HepG2 (cell line): ENCODE results near the gene IMPDH1. TPM values are rescaled to one million over a fixed set of nuclear protein-coding genes. Genes with fewer than 3 reads are reported as not detected.

ENCODE experiments used
- ASH2L ChIP-seq: fragments of 300-600, 200-600 bp; sonication (generic); IDR thresholded peaks from 2 replicates; pipeline ENCODE4 v1.7.0; 2017; ENCODE audit warnings: low read depth, mild to moderate bottlenecking, moderate library complexity, mixed read lengths, low read length; ENCODE audit not compliant: insufficient read length
- SAFB2 ChIP-seq: sonication (generic); formaldehyde crosslinking; IDR thresholded peaks from 2 replicates; pipeline ENCODE4 v1.5.1; 2020; ENCODE audit warnings: missing genetic modification reagents, low read depth, mild to moderate bottlenecking, borderline replicate concordance
- SP2 ChIP-seq: sonication (generic); formaldehyde crosslinking; IDR thresholded peaks from 2 replicates; pipeline ENCODE4 v1.5.1; 2020; ENCODE audit warnings: mild to moderate bottlenecking, missing genetic modification reagents
- ZNF317 ChIP-seq: sonication (generic); formaldehyde crosslinking; IDR thresholded peaks from 2 replicates; pipeline ENCODE4 v1.5.0; 2020; ENCODE audit warnings: mild to moderate bottlenecking, missing genetic modification reagents
- ZNF792 ChIP-seq: IDR thresholded peaks from 2 replicates; pipeline ENCODE4 v1.6.1; 2016
- polyA plus RNA-seq, 8 experiments: library from polyadenylated mRNA; depleted of rRNA in 3 of 8; stranded (reverse) in 7 of 8; unstranded in 1 of 8; fragments of >200 nt; fragmentation: Illumina TruSeq in 4 of 8; extraction: Trizol in 4 of 8; gene quantifications; 2 replicates each; pipeline versions ENCODE4 v1.2.1 to v1.2.3, GENCODE V29; 2011 to 2016; ENCODE audit warnings: low read depth in 4 of 8, missing spikeins in 1 of 8, mixed read lengths in 1 of 8; ENCODE audit not compliant: insufficient read depth in 1 of 8
- total RNA-seq, 5 experiments: library from RNA; depleted of rRNA; stranded (reverse); fragments of >200 nt; fragmentation: Illumina TruSeq; extraction: Trizol; gene quantifications; 2 replicates each; pipeline ENCODE4 v1.2.3, GENCODE V29; 2016; ENCODE audit warnings: low read depth in 1 of 5
- TF ChIP-seq, protein P1 (sequence below), 2 experiments: sonication (generic) in 1 of 2; formaldehyde crosslinking in 1 of 2; IDR thresholded peaks; 2 replicates each; pipeline versions ENCODE4 v1.6.1 to v1.9.0; 2014 to 2022; ENCODE audit warnings: antibody characterized with exemption in 1 of 2, borderline replicate concordance in 1 of 2, inconsistent platforms in 1 of 2, low read depth in 1 of 2, missing genetic modification reagents in 1 of 2
- TF ChIP-seq, protein P2 (sequence below): sonication (generic); formaldehyde crosslinking; IDR thresholded peaks from 2 replicates; pipeline ENCODE4 v1.4.0; 2020; ENCODE audit warnings: missing genetic modification reagents
- TF ChIP-seq, protein P3 (sequence below): sonication (generic); formaldehyde crosslinking; IDR thresholded peaks from 2 replicates; pipeline ENCODE4 v1.5.1; 2020; ENCODE audit warnings: mild to moderate bottlenecking, missing genetic modification reagents, borderline replicate concordance
- TF ChIP-seq, protein P4 (sequence below): sonication (generic); formaldehyde crosslinking; IDR thresholded peaks from 2 replicates; pipeline ENCODE4 v1.4.0; 2020; ENCODE audit warnings: mild to moderate bottlenecking, missing genetic modification reagents

IMPDH1 gene
- total and polyA plus RNA-seq, 2 of the 13 experiments (the other 11 are each of a cell fraction or from before 2014, with no cell fraction given) = 22.8 to 34.0 TPM

DNA sequence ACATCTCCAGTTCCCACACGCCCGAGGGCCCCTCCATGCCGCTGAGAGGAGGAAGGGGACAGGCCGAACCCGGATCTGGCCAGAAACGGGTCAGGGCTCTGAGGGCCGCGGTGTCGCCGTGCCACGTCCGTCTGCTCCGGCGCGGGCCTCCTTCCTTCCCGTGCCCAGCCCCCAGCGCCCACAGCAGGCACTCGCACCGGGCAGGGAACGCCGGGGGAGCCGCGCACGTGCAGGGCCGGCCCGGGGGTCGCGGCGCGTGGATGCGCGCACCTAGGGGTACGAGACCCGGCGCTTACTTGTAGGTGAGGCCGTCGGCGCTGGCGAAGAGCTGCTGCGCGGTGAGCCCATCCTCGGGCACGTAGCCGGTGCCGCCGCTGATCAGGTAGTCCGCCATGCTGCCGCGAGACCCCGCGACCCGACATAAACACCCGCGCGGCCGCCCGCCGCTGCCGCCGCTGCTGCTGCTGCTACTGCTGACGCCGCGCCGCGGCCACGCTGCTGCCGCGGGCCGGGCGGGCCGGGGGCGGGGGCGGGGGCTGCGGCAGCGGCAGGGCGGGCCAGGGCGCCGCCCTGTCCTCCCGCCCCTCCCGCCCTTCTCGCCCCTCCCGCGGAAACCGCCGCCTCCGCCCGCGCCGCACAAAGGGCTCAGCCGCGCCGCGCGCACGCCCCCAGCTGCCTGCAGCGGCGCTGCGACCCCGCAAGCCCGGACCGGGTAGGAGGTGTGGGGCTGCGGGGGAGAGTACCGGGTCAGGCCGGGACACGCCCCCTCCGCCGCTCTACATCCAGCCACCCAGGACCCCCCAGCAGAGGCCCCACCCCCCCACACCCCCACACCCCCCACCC is 4.1 kb downstream of the IMPDH1 start (continued):
- TF ChIP-seq, protein P1, sequence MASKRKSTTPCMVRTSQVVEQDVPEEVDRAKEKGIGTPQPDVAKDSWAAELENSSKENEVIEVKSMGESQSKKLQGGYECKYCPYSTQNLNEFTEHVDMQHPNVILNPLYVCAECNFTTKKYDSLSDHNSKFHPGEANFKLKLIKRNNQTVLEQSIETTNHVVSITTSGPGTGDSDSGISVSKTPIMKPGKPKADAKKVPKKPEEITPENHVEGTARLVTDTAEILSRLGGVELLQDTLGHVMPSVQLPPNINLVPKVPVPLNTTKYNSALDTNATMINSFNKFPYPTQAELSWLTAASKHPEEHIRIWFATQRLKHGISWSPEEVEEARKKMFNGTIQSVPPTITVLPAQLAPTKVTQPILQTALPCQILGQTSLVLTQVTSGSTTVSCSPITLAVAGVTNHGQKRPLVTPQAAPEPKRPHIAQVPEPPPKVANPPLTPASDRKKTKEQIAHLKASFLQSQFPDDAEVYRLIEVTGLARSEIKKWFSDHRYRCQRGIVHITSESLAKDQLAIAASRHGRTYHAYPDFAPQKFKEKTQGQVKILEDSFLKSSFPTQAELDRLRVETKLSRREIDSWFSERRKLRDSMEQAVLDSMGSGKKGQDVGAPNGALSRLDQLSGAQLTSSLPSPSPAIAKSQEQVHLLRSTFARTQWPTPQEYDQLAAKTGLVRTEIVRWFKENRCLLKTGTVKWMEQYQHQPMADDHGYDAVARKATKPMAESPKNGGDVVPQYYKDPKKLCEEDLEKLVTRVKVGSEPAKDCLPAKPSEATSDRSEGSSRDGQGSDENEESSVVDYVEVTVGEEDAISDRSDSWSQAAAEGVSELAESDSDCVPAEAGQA (IDR thresholded peaks at IDR 0.05; ENCODE audit: low read depth) = no peak
- TF ChIP-seq, protein P1 (CRISPR knock-in tag; IDR thresholded peaks at IDR 0.05; ENCODE audit: borderline replicate concordance) = no peak
- no peak for TF ChIP-seq ZNF792 (CRISPR knock-in tag)
- TF ChIP-seq, protein P2, sequence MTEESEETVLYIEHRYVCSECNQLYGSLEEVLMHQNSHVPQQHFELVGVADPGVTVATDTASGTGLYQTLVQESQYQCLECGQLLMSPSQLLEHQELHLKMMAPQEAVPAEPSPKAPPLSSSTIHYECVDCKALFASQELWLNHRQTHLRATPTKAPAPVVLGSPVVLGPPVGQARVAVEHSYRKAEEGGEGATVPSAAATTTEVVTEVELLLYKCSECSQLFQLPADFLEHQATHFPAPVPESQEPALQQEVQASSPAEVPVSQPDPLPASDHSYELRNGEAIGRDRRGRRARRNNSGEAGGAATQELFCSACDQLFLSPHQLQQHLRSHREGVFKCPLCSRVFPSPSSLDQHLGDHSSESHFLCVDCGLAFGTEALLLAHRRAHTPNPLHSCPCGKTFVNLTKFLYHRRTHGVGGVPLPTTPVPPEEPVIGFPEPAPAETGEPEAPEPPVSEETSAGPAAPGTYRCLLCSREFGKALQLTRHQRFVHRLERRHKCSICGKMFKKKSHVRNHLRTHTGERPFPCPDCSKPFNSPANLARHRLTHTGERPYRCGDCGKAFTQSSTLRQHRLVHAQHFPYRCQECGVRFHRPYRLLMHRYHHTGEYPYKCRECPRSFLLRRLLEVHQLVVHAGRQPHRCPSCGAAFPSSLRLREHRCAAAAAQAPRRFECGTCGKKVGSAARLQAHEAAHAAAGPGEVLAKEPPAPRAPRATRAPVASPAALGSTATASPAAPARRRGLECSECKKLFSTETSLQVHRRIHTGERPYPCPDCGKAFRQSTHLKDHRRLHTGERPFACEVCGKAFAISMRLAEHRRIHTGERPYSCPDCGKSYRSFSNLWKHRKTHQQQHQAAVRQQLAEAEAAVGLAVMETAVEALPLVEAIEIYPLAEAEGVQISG (CRISPR knock-in tag) = peak; percentile 39; the same call in 1 of the 2 replicates
- TF ChIP-seq, protein P3, sequence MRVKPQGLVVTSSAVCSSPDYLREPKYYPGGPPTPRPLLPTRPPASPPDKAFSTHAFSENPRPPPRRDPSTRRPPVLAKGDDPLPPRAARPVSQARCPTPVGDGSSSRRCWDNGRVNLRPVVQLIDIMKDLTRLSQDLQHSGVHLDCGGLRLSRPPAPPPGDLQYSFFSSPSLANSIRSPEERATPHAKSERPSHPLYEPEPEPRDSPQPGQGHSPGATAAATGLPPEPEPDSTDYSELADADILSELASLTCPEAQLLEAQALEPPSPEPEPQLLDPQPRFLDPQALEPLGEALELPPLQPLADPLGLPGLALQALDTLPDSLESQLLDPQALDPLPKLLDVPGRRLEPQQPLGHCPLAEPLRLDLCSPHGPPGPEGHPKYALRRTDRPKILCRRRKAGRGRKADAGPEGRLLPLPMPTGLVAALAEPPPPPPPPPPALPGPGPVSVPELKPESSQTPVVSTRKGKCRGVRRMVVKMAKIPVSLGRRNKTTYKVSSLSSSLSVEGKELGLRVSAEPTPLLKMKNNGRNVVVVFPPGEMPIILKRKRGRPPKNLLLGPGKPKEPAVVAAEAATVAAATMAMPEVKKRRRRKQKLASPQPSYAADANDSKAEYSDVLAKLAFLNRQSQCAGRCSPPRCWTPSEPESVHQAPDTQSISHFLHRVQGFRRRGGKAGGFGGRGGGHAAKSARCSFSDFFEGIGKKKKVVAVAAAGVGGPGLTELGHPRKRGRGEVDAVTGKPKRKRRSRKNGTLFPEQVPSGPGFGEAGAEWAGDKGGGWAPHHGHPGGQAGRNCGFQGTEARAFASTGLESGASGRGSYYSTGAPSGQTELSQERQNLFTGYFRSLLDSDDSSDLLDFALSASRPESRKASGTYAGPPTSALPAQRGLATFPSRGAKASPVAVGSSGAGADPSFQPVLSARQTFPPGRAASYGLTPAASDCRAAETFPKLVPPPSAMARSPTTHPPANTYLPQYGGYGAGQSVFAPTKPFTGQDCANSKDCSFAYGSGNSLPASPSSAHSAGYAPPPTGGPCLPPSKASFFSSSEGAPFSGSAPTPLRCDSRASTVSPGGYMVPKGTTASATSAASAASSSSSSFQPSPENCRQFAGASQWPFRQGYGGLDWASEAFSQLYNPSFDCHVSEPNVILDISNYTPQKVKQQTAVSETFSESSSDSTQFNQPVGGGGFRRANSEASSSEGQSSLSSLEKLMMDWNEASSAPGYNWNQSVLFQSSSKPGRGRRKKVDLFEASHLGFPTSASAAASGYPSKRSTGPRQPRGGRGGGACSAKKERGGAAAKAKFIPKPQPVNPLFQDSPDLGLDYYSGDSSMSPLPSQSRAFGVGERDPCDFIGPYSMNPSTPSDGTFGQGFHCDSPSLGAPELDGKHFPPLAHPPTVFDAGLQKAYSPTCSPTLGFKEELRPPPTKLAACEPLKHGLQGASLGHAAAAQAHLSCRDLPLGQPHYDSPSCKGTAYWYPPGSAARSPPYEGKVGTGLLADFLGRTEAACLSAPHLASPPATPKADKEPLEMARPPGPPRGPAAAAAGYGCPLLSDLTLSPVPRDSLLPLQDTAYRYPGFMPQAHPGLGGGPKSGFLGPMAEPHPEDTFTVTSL (CRISPR knock-in tag) = no peak
- TF ChIP-seq, protein P4, sequence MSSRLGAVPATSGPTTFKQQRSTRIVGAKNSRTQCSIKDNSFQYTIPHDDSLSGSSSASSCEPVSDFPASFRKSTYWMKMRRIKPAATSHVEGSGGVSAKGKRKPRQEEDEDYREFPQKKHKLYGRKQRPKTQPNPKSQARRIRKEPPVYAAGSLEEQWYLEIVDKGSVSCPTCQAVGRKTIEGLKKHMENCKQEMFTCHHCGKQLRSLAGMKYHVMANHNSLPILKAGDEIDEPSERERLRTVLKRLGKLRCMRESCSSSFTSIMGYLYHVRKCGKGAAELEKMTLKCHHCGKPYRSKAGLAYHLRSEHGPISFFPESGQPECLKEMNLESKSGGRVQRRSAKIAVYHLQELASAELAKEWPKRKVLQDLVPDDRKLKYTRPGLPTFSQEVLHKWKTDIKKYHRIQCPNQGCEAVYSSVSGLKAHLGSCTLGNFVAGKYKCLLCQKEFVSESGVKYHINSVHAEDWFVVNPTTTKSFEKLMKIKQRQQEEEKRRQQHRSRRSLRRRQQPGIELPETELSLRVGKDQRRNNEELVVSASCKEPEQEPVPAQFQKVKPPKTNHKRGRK = no peak
- TF ChIP-seq ASH2L = peak; percentile 23
- no peak for TF ChIP-seq SAFB2 (CRISPR knock-in tag)
- TF ChIP-seq ZNF317 (CRISPR knock-in tag) = no peak
- no peak; the same call in 1 of the 2 replicates for TF ChIP-seq SP2 (CRISPR knock-in tag)
